Activated naive CD8-positive, alpha-beta T cell (primary cell): ENCODE measurements around the gene SFI1.
"Not testable (repeated sequence)": the region's sequence is repeated elsewhere in the genome, so short reads cannot be mapped to it uniquely, and the experiment has no call there.

Source experiments
- H3K27ac Mint-ChIP-seq: one replicate; pipeline ENCODE4 v1.8.0; 2021; ENCODE audit warnings: mixed read lengths
- H3K27me3 Mint-ChIP-seq: one replicate; pipeline ENCODE4 v1.8.0; 2021; ENCODE audit warnings: mixed read lengths
- H3K36me3 Mint-ChIP-seq: one replicate; pipeline ENCODE4 v1.8.0; 2021; ENCODE audit warnings: mixed read lengths
- H3K4me1 Mint-ChIP-seq: one replicate; pipeline ENCODE4 v1.8.0; 2021; ENCODE audit warnings: low read depth, mixed read lengths
- H3K4me3 Mint-ChIP-seq: one replicate; pipeline ENCODE4 v1.8.0; 2021; ENCODE audit warnings: mild to moderate bottlenecking, mixed read lengths
- H3K9me3 Mint-ChIP-seq: one replicate; pipeline ENCODE4 v1.8.0; 2021; ENCODE audit warnings: low read depth, mixed read lengths

The SFI1 gene

GRCh38 chr22:31659246-31659645 lies 162.9 kb downstream of the SFI1 start:
- Mint-ChIP-seq H3K4me3 (no peak overlapping the region), H3K27ac (peak overlapping the region; percentile 34)

GRCh38 chr22:31660860-31661341 lies 164.6 kb downstream of the SFI1 start:
- H3K36me3 Mint-ChIP-seq, H3K27me3 Mint-ChIP-seq, H3K9me3 Mint-ChIP-seq: not testable (repeated sequence)
- Mint-ChIP-seq H3K27ac (peak overlapping the region; percentile 98), H3K4me1 (peaks cover 34% of the 10 kb centered on the region), H3K4me3 (peak overlapping the region; percentile 99)

More at GRCh38 chr22:31659246-31659645, 162.9 kb downstream of the SFI1 start:
- Mint-ChIP-seq H3K36me3 (no peaks in the 10 kb centered on the region), H3K9me3 (no peaks in the 10 kb centered on the region), H3K27me3 (no peaks in the 10 kb centered on the region), H3K4me1 (peaks cover 37% of the 10 kb centered on the region)

GRCh38 chr22:31661851-31662667 lies 165.7 kb downstream of the SFI1 start, which contains the start of gene PISD:
Gene PISD, minus strand, starts transcription at chr22:31662215. Its CDS starts 7 bp downstream, at chr22:31662208.
- H3K4me3 Mint-ChIP-seq, result peak within 1 kb of the TSS; percentile 99
- H3K27ac Mint-ChIP-seq, result peak within 1 kb of the TSS; percentile 98
- no peaks in the 10 kb centered on the region for H3K27me3 Mint-ChIP-seq
- no peaks in the 10 kb centered on the region for H3K36me3 Mint-ChIP-seq
- H3K4me1 Mint-ChIP-seq, result peaks cover 32% of the 10 kb centered on the region
- no peaks in the 10 kb centered on the region for H3K9me3 Mint-ChIP-seq

- no peaks in the 10 kb centered on the region for H3K36me3 Mint-ChIP-seq
- peak overlapping the region; percentile 99 for H3K4me3 Mint-ChIP-seq
- peak overlapping the region; percentile 98 for H3K27ac Mint-ChIP-seq
- H3K9me3 Mint-ChIP-seq, result no peaks in the 10 kb centered on the region
- H3K4me1 Mint-ChIP-seq, result peaks cover 32% of the 10 kb centered on the region
- H3K27me3 Mint-ChIP-seq, result no peaks in the 10 kb centered on the region
These were observed 166.3 kb downstream of the SFI1 start for GRCh38 chr22:31662668-31663037.
